Osteocyte (in vitro differentiated cells): Measurements from ENCODE around the gene MARK4. TPM values are rescaled to one million over a fixed set of nuclear protein-coding genes. Genes with fewer than 3 reads are reported as not detected.

Source experiments
- DNase-seq: peaks from one replicate; pipeline ENCODE4 v3.0.0; 2021; ENCODE audit warnings: mixed read lengths; ENCODE audit not compliant: unreplicated experiment; ENCODE audit errors: extremely low spot score
- H3K27ac Mint-ChIP-seq: one replicate; pipeline ENCODE4 v1.8.0; 2021; ENCODE audit warnings: mild to moderate bottlenecking, mixed read lengths; ENCODE audit not compliant: unreplicated experiment
- H3K27me3 Mint-ChIP-seq: one replicate; pipeline ENCODE4 v1.8.0; 2021; ENCODE audit warnings: mixed read lengths; ENCODE audit not compliant: unreplicated experiment
- H3K36me3 Mint-ChIP-seq: one replicate; pipeline ENCODE4 v1.8.0; 2021; ENCODE audit warnings: mixed read lengths; ENCODE audit not compliant: unreplicated experiment
- H3K4me1 Mint-ChIP-seq: one replicate; pipeline ENCODE4 v1.8.0; 2021; ENCODE audit warnings: mixed read lengths; ENCODE audit not compliant: unreplicated experiment
- H3K4me3 Mint-ChIP-seq: one replicate; pipeline ENCODE4 v1.8.0; 2021; ENCODE audit warnings: mild to moderate bottlenecking, moderate library complexity, mixed read lengths; ENCODE audit not compliant: unreplicated experiment
- H3K9me3 Mint-ChIP-seq: one replicate; pipeline ENCODE4 v1.8.0; 2021; ENCODE audit warnings: mixed read lengths; ENCODE audit not compliant: unreplicated experiment
- total RNA-seq: library from RNA; stranded (reverse); gene quantifications from 2 replicates; pipeline ENCODE4 v1.2.1, GENCODE V29; 2021
- TF ChIP-seq, protein P1 (sequence below): fragments of 200-600 bp; sonication (generic); IDR thresholded peaks from 2 replicates; pipeline ENCODE4 v1.5.0; 2021; ENCODE audit warnings: antibody characterized with exemption, mild to moderate bottlenecking, moderate library complexity

MARK4 gene
- total RNA-seq, 1 donor from 2014 or later, result 61.2 TPM

- Mint-ChIP-seq H3K27ac (no peak overlapping the region), H3K4me3 (no peak overlapping the region), H3K27me3 (no peaks in the 10 kb centered on the region), H3K36me3 (peaks cover 21% of the 10 kb centered on the region), H3K9me3 (no peaks in the 10 kb centered on the region), H3K4me1 (no peaks in the 10 kb centered on the region)
- TF ChIP-seq, protein P1, sequence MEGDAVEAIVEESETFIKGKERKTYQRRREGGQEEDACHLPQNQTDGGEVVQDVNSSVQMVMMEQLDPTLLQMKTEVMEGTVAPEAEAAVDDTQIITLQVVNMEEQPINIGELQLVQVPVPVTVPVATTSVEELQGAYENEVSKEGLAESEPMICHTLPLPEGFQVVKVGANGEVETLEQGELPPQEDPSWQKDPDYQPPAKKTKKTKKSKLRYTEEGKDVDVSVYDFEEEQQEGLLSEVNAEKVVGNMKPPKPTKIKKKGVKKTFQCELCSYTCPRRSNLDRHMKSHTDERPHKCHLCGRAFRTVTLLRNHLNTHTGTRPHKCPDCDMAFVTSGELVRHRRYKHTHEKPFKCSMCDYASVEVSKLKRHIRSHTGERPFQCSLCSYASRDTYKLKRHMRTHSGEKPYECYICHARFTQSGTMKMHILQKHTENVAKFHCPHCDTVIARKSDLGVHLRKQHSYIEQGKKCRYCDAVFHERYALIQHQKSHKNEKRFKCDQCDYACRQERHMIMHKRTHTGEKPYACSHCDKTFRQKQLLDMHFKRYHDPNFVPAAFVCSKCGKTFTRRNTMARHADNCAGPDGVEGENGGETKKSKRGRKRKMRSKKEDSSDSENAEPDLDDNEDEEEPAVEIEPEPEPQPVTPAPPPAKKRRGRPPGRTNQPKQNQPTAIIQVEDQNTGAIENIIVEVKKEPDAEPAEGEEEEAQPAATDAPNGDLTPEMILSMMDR, result no peak
- DNase-seq, result no peak
Observed at GRCh38 chr19:45352471-45352870, 101.4 kb downstream of the MARK4 start.

DNA sequence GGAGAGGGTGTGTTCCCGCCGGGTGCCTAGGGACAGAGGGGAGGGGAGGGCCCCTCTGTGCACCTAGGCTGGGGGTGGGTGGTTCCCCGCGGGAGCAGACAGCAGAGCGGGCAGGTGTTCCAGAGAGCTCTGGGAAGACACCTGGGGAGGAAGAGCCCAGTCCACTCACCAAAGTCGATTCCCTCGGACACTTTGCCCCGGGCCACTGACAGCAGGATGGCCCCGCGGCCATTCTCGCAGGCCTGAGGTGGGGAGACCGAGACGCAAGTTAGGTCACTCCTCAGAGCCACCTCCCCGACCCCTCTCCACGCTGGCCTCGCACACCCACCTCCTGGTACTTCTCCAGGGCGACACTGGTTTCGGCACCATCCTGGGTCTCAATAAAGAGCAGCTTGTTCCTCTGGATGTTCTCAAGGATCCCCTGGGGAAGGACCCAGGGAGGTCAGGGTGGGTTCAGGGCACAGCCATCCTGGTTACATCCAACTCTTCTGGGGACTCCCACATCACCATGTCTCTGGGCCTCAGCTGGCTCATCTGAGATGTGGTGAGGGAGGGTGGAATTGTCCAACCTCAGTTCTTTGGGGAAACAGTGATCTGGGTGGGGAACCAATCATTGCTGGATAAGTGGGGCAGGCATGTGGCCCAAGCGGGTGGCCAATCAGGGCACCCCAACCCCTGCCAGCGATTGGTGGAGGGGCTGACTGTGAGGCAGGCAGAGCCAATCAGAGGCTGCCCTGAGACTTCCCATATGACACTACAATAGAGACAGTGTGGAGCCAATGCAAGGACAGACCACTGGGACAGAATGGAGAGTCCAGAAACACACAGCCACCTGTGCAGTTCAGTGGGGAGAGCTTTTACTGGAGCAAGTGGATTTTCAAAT lies 102.1 kb downstream of the MARK4 start:
- H3K4me1 Mint-ChIP-seq, result no peaks in the 10 kb centered on the region
- no peak for DNase-seq
- H3K4me3 Mint-ChIP-seq, result no peak overlapping the region
- no peaks in the 10 kb centered on the region for H3K27me3 Mint-ChIP-seq
- TF ChIP-seq, protein P1, result no peak
- H3K27ac Mint-ChIP-seq, result no peak overlapping the region
- H3K9me3 Mint-ChIP-seq, result no peaks in the 10 kb centered on the region
- peaks cover 22% of the 10 kb centered on the region for H3K36me3 Mint-ChIP-seq

- no peaks in the 10 kb centered on the region for H3K27me3 Mint-ChIP-seq
- TF ChIP-seq, protein P1, result no peak
- DNase-seq, result no peak
- peaks cover 26% of the 10 kb centered on the region for H3K36me3 Mint-ChIP-seq
- H3K27ac Mint-ChIP-seq, result no peak overlapping the region
- no peaks in the 10 kb centered on the region for H3K9me3 Mint-ChIP-seq
- H3K4me3 Mint-ChIP-seq, result no peak overlapping the region
- H3K4me1 Mint-ChIP-seq, result no peaks in the 10 kb centered on the region
Observed at GRCh38 chr19:45354241-45354842, 103.3 kb downstream of the MARK4 start.

Other genes starting within 250 kb of the MARK4 start
- 14.3 and 15.1 TPM in 2 replicates for gene RELB, start 249.8 kb upstream of the MARK4 start, total RNA-seq
- gene CLASRP, start 212.2 kb upstream of the MARK4 start, total RNA-seq, result 77.8 and 81.5 TPM in 2 replicates
- gene ZNF296, start 174.8 kb upstream of the MARK4 start, total RNA-seq, result 0.68 and 0.70 TPM in 2 replicates
- 19.3 and 25.8 TPM in 2 replicates for gene GEMIN7, start 172.0 kb upstream of the MARK4 start, total RNA-seq
- 34.8 and 35.4 TPM in 2 replicates for gene PPP1R37, start 158.1 kb upstream of the MARK4 start, total RNA-seq
- 0.18 and 0.35 TPM in 2 replicates for gene NKPD1, start 90.3 kb upstream of the MARK4 start, total RNA-seq
- gene TRAPPC6A, start 73.0 kb upstream of the MARK4 start, total RNA-seq, result 29.4 and 31.5 TPM in 2 replicates
- 16.9 and 23.1 TPM in 2 replicates for gene BLOC1S3, start 72.5 kb upstream of the MARK4 start, total RNA-seq
- gene EXOC3L2, start 5.9 kb upstream of the MARK4 start, total RNA-seq, result 8.4 and 11.1 TPM in 2 replicates
- not detected in 2 replicates for gene CKM, start 71.6 kb downstream of the MARK4 start, total RNA-seq
- gene KLC3, start 89.5 kb downstream of the MARK4 start, total RNA-seq, result 0.21 TPM in 1 of 2 replicates, not detected in the other
- 32.1 and 32.7 TPM in 2 replicates for gene ERCC2, start 119.3 kb downstream of the MARK4 start, total RNA-seq
- gene PPP1R13L, start 153.8 kb downstream of the MARK4 start, total RNA-seq, result 48.7 and 53.5 TPM in 2 replicates
- 7.6 and 9.1 TPM in 2 replicates for gene POLR1G, start 155.4 kb downstream of the MARK4 start, total RNA-seq
- gene ERCC1, start 172.6 kb downstream of the MARK4 start, total RNA-seq, result 96.7 and 117 TPM in 2 replicates
- gene FOSB, start 216.7 kb downstream of the MARK4 start, total RNA-seq, result 93.8 and 176 TPM in 2 replicates
- gene RTN2, start 245.8 kb downstream of the MARK4 start, total RNA-seq, result 15.6 and 15.8 TPM in 2 replicates
- gene PPM1N, start 247.2 kb downstream of the MARK4 start, total RNA-seq, result 0.29 and 0.62 TPM in 2 replicates